Measurements from ENCODE around the gene ZDHHC12.
A peak's percentile ranks its signal among the peaks of the same experiment; 100 is the strongest.

ZDHHC12 gene

DNA sequence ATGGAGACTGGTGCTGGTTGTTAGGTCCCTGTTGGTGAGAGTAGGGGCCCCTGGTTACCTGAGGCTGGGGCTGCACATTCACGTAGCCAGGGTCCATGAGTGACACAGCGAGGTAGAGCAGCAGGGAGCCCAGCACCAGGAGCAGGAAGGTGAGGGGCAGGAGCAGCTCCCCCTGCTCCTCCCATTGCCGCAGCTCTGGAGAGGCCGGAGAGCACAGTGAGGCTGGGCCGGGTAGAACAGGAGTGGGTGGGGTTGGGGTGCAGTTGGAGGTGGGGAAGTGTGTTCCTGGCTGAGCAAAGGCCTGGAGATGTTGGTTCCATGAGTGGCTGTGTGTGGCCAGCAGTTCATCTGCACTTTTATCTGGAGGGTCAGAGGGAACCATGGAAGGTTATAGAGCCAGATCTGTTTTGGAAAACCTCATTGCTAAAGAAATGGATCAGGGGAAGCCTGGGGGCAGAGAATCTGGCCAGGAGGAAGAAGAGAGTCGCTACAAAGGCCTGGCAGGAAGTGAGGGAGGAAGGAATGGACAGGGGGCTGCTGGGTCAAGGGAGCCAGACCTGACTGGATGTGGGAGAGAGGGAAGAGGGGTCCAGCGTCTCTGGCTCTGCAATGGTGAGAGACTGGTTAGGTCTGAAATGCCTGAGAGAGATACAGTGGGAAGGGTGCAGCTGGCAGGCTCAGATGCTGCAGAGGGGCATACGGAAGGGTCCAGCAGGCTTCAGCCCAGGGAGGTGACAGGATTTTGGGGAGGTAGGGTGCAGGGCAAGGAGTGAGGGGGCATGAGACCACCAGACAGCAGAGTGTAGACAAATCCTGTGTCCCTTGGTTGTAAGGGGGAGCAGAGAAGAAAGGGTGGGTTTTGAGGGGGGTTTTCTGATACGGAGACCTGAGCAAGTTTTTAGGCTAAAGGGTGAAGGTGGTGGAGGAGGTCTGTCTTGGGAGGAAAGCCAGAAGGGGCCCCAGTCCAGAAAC lies 1.3 kb downstream of the ZDHHC12 start:
- TF ChIP-seq ZFX (IDR thresholded peaks at IDR 0.05; ENCODE audit: borderline replicate concordance) (no peak), CTCF (IDR thresholded peaks at IDR 0.05) (no peak)
- H3K27ac ChIP-seq = peak overlapping the region; percentile 94

GRCh38 chr9:128721487-128722010 lies 2.4 kb downstream of the ZDHHC12 start:
- H3K27ac ChIP-seq = peak overlapping the region; percentile 94; the same call in 1 of the 2 replicates
- TF ChIP-seq CTCF (IDR thresholded peaks at IDR 0.05) (no peak), ZFX (IDR thresholded peaks at IDR 0.05; ENCODE audit: borderline replicate concordance) (no peak)

DNA sequence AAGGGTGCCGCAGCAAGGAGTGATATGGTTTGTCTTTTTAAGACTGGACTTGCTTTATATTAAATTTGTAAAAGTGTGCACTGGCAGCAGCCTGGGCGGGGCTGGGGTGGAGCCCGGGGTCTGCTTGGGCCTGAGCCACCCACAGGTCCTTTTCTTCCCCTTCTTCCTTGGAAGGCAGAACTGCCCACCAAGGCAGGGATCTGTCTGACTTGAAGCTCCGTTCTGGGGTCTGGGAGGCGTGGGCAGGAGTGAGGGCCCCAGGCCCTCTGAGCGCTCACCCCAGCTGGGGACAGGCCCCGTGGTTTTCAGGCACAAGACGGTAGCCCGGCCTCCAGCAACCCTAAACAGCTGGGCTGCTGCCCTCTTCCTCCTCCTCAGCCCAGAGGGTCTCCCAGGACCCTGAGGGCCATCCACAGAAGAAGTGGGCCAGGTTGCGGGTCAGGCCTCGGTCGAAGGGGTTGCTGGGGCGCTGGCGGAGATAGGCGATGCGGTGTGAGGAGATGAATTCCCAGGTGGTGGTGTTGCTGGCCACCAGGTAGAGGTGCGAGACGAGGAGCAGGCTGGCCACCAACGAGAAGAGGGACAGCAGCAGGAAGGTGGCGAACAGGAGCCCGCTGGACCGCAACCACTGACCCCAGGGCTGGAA lies 3.0 kb downstream of the ZDHHC12 start:
- TF ChIP-seq CTCF (IDR thresholded peaks at IDR 0.05) (no peak), ZFX (IDR thresholded peaks at IDR 0.05; ENCODE audit: borderline replicate concordance) (no peak)
- H3K27ac ChIP-seq = peak overlapping the region; percentile 29; the same call in 1 of the 2 replicates

GRCh38 chr9:128719919-128720605 lies 3.9 kb downstream of the ZDHHC12 start:
- H3K27ac ChIP-seq = peak overlapping the region; percentile 29; the same call in 1 of the 2 replicates

GRCh38 chr9:128718475-128718874 lies 5.5 kb downstream of the ZDHHC12 start:
- H3K27ac ChIP-seq = peak overlapping the region; percentile 20; the same call in 1 of the 2 replicates
- TF ChIP-seq ZFX (IDR thresholded peaks at IDR 0.05; ENCODE audit: borderline replicate concordance) (no peak), CTCF (IDR thresholded peaks at IDR 0.05) (no peak)

More at GRCh38 chr9:128719919-128720605, 3.9 kb downstream of the ZDHHC12 start:
- no peak for TF ChIP-seq CTCF (IDR thresholded peaks at IDR 0.05)
- TF ChIP-seq ZFX (IDR thresholded peaks at IDR 0.05; ENCODE audit: borderline replicate concordance) = no peak

GRCh38 chr9:128718047-128718446 lies 5.9 kb downstream of the ZDHHC12 start:
- no peak for TF ChIP-seq CTCF (IDR thresholded peaks at IDR 0.05)
- TF ChIP-seq ZFX (IDR thresholded peaks at IDR 0.05; ENCODE audit: borderline replicate concordance) = no peak
- no peak overlapping the region for H3K27ac ChIP-seq

All from 22Rv1 (cell line).